ENCODE results near the gene PIGP. TPM values are rescaled to one million over a fixed set of nuclear protein-coding genes. Genes with fewer than 3 reads are reported as not detected.
A peak's percentile ranks its signal among the peaks of the same experiment; 100 is the strongest.

The PIGP gene
- total RNA-seq, 2 donors from 2014 or later, result 10.8 to 11.1 TPM

DNA sequence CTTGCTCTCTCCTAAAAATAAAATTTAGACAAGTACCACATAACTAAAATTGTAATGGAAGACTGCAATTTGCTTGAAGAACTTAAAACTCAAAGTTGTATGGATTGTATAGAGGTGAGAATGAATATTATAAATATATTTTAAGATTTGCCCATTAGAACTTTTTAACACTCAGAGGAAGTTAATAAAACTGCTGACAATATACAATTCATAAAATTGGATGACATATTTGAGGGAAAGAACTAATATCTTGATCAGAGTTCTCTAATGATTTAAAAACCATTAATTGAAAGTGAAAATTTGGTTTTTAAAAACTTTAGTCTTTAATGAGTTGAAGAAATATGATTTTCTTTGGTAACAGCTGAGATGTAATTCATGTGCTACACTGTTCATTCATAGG, 21.1 kb upstream of the PIGP start:
- Mint-ChIP-seq H3K36me3 (ENCODE audit: low read depth) (peaks cover 4% of the 10 kb centered on the region), H3K4me3 (no peak overlapping the region), H3K4me1 (peaks cover 2% of the 10 kb centered on the region), H3K27me3 (no peaks in the 10 kb centered on the region), H3K27ac (no peak overlapping the region)
- ATAC-seq (no peak), DNase-seq (no peak)
- H3K9me3 ChIP-seq (ENCODE audit: control insufficient read depth, low read length, poor library complexity, severe bottlenecking), result no peaks in the 10 kb centered on the region

DNA sequence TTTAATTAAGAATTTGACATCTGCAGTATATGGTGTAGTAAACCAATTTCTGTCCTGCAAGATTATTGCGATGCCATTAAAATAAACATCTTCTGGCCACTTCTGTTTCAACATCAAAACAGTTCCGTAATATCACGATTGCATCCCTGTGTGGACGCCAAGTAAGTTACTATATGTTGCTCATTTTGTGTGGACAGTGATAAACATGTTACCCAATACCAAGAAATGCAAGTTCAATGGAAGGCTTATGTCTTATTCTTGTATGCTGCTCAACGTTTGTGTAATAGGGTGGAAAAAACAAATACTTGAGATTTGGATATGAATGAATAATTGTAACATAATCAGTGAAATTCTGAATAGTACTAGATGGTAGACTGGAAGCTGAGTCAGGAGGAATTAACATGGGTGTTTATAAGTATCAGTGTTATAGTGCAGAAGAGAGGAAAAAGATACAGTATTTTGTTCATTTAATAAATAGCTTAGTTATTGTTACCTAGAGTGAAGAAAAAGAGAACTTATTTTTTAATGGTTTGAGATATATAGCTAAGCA, 15.4 kb upstream of the PIGP start:
- no peaks in the 10 kb centered on the region for H3K27me3 Mint-ChIP-seq

GRCh38 chr21:37087188-37087587, 14.3 kb upstream of the PIGP start:
- no peak overlapping the region for H3K27ac Mint-ChIP-seq
- H3K27me3 Mint-ChIP-seq, result no peaks in the 10 kb centered on the region
- H3K36me3 Mint-ChIP-seq (ENCODE audit: low read depth), result peaks cover 2% of the 10 kb centered on the region
- peaks cover 21% of the 10 kb centered on the region for H3K4me1 Mint-ChIP-seq
- DNase-seq (no peak), ATAC-seq (no peak)
- H3K9me3 ChIP-seq (ENCODE audit: control insufficient read depth, low read length, poor library complexity, severe bottlenecking), result no peaks in the 10 kb centered on the region
- no peak overlapping the region for H3K4me3 Mint-ChIP-seq

More for the DNA sequence above, 15.4 kb upstream of the PIGP start:
- H3K9me3 ChIP-seq (ENCODE audit: control insufficient read depth, low read length, poor library complexity, severe bottlenecking), result no peaks in the 10 kb centered on the region
- H3K4me3 Mint-ChIP-seq, result no peak overlapping the region
- peaks cover 12% of the 10 kb centered on the region for H3K4me1 Mint-ChIP-seq
- H3K27ac Mint-ChIP-seq, result no peak overlapping the region
- no peak for DNase-seq
- ATAC-seq, result no peak
- no peaks in the 10 kb centered on the region for H3K36me3 Mint-ChIP-seq (ENCODE audit: low read depth)

GRCh38 chr21:37085726-37086125, 12.9 kb upstream of the PIGP start:
- no peaks in the 10 kb centered on the region for H3K9me3 ChIP-seq (ENCODE audit: control insufficient read depth, low read length, poor library complexity, severe bottlenecking)
- Mint-ChIP-seq H3K4me1 (peaks cover 23% of the 10 kb centered on the region), H3K36me3 (ENCODE audit: low read depth) (peaks cover 2% of the 10 kb centered on the region), H3K4me3 (no peak overlapping the region), H3K27ac (no peak overlapping the region), H3K27me3 (no peaks in the 10 kb centered on the region)
- DNase-seq (no peak), ATAC-seq (no peak)

DNA sequence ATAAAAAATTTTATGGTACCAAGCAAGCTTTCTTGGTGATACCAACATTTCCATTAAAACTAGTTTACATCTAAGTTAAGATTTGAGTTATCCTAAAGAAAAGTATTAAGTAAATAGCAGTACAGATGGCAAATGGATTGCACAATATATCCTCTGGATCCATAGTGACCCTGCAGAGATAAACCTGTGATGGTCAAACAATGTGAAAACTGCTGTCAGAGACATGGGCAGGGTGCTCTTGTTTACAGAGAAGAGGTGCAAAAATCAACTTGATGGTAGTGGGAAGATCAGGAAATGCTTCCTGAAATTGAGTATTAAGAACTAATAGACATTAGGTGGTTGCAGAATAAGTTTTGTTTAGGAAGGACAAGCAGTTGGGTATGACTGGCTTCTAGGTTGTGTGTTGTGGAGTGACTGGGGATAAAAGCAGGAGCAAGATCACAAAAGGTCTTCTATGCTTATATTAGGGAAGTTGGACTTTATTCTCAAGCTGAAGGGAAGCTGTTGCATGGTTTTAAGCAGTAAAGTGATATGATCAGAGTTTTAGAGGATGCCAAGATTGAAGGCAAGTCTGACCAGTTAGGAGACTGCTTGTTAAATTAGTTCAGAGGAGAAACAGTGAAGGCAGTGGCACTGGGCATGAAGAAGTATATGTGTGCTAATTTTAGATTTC, 10.1 kb upstream of the PIGP start:
- H3K27ac Mint-ChIP-seq, result peak overlapping the region; percentile 78

DNA sequence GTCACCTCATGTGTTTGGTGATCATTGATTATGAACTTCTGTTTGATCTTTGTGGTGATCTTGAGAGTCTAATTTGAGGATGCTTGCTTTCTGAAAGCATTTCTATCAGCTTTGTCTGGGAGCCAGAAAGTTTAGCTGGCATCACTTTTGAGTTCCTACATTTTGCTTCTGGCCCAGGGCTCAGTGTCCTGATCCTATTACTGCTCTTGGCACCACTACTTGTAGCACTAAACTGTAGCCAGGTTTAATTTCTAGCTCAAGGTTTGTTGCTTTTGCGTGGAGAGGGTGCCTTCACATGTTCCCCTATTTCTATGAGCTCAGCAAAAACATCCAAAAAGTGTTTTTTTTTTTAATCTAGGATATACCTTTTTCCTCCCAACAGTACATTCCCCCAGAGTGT, 9.5 kb upstream of the PIGP start:
- Mint-ChIP-seq H3K27ac (no peak overlapping the region), H3K4me1 (peaks cover 33% of the 10 kb centered on the region), H3K4me3 (no peak overlapping the region), H3K36me3 (ENCODE audit: low read depth) (peaks cover 2% of the 10 kb centered on the region), H3K27me3 (no peaks in the 10 kb centered on the region)
- H3K9me3 ChIP-seq (ENCODE audit: control insufficient read depth, low read length, poor library complexity, severe bottlenecking), result no peaks in the 10 kb centered on the region
- ATAC-seq, result no peak
- no peak for DNase-seq

More for the DNA sequence above, 10.1 kb upstream of the PIGP start:
- ATAC-seq (no peak), DNase-seq (no peak)
- Mint-ChIP-seq H3K4me3 (no peak overlapping the region), H3K36me3 (ENCODE audit: low read depth) (peaks cover 2% of the 10 kb centered on the region), H3K27me3 (no peaks in the 10 kb centered on the region), H3K4me1 (peaks cover 27% of the 10 kb centered on the region)
- H3K9me3 ChIP-seq (ENCODE audit: control insufficient read depth, low read length, poor library complexity, severe bottlenecking), result no peaks in the 10 kb centered on the region

DNA sequence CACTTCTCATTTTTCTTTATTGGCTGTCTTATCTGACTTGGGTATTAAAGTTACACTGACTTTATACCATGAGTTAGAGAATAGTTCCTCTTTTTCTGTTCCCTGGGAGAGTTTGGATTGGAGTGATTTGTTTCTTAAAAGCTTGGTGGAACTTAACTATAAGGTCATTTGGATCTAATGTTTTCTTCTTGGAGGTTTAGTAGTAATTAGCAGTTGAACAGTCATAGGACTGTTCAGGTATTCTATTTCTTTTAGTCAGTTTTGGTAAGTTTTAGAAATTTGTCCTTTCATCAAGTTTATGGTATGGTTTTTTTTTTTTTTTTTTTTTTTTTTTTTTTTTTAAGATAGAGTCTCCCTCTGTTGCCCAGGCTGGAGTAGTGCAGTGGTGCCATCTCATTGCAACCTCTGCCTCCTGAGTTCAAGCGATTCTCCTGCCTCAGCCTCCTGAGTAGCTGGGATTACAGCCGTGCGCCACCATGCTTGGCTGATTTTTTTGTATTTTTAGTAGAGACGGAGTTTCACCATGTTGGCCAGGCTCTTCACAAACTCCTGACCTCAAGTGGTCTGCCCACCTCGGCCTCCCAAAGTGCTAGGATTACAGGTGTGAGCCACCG, 6.4 kb upstream of the PIGP start:
- Mint-ChIP-seq H3K27me3 (no peaks in the 10 kb centered on the region), H3K4me1 (peaks cover 36% of the 10 kb centered on the region), H3K27ac (no peak overlapping the region), H3K4me3 (no peak overlapping the region), H3K36me3 (ENCODE audit: low read depth) (peaks cover 2% of the 10 kb centered on the region)
- H3K9me3 ChIP-seq (ENCODE audit: control insufficient read depth, low read length, poor library complexity, severe bottlenecking), result no peaks in the 10 kb centered on the region
- ATAC-seq, result no peak
- no peak for DNase-seq

DNA sequence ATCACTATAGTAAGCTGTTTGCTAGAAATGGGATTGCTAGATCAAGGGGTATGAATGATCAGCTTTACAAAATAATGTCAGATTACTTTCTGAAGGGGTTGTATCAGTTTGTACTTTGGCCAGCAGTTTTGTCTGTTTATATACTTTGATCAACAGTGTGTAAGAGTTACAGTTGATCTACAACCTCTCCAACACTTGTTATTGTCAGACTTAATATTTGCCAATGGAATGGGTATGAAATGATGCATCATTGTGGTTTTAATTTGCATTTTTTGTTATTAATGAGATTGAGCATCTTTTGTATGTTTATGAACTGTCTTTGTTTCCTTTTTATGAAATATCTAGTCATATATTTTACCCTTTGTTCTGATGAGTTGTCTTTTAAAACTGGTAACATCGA, 4.5 kb upstream of the PIGP start:
- Mint-ChIP-seq H3K36me3 (ENCODE audit: low read depth) (no peaks in the 10 kb centered on the region), H3K27me3 (no peaks in the 10 kb centered on the region), H3K4me3 (no peak overlapping the region), H3K27ac (no peak overlapping the region), H3K4me1 (peaks cover 28% of the 10 kb centered on the region)
- H3K9me3 ChIP-seq (ENCODE audit: control insufficient read depth, low read length, poor library complexity, severe bottlenecking), result no peaks in the 10 kb centered on the region
- no peak for ATAC-seq
- DNase-seq, result no peak

DNA sequence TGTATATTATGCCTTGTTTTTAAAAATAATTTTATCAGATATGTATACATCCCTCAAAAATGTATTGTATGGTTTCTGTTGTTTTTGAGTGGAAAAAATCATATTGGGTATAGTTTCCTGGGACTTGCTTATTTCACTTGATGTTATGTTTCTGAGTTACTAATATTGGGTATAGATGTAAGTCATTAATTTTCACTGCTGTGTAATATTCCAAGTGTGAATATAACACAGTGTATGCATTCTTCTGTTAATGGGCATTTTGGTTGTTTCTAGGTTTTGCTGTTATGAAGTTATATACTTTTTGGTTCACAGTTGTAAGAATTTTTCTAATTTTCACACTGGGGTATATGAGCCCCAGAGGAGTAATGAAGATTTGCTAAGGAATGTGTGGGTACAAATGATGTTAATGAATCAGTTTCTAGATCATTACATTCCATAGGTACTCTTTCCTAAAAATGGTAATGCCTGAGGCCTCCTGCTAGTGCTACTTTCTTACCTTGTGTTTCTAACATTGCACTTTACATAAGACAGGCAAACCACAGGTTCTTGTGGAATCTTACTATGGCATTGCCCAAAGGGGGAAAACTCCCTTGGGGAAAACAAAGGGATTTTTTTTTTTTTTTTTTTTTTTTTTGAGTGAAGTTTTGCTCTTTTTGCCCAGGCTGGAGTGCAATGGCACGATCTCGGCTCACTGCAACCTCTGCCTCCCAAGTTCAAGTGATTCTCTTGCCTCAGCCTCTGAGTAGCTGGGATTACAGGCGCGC, 3.4 kb upstream of the PIGP start:
- H3K9me3 ChIP-seq (ENCODE audit: control insufficient read depth, low read length, poor library complexity, severe bottlenecking), result no peaks in the 10 kb centered on the region
- Mint-ChIP-seq H3K4me3 (no peak overlapping the region), H3K27me3 (no peaks in the 10 kb centered on the region), H3K27ac (no peak overlapping the region), H3K4me1 (peaks cover 32% of the 10 kb centered on the region), H3K36me3 (ENCODE audit: low read depth) (no peaks in the 10 kb centered on the region)
- DNase-seq (no peak), ATAC-seq (no peak)

GRCh38 chr21:37075214-37075770, 2.4 kb upstream of the PIGP start:
- Mint-ChIP-seq H3K36me3 (ENCODE audit: low read depth) (no peaks in the 10 kb centered on the region), H3K4me3 (peak overlapping the region; percentile 21), H3K4me1 (peaks cover 32% of the 10 kb centered on the region), H3K27ac (no peak overlapping the region), H3K27me3 (no peaks in the 10 kb centered on the region)
- ATAC-seq (no peak), DNase-seq (no peak)
- no peaks in the 10 kb centered on the region for H3K9me3 ChIP-seq (ENCODE audit: control insufficient read depth, low read length, poor library complexity, severe bottlenecking)

DNA sequence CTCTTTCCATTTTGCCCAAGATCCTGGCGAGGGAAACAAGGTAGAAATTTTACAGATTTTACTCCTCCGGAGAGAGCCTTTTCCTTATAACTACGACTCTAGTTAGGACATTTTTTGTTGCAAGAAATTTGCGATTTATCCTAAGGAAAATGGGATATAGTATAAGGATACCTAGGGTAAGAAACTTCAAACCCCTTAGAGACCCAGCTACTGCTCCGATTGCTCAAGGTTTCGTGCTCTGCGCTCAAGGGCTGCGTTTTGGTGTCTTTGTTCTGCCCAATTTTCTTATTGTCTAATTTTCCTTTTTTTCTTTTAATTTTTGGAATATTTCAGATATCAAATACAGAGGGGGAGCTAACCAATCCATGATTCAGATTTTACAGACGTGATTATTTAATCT, 1.7 kb upstream of the PIGP start:
- ATAC-seq, result no peak
- peak overlapping the region; percentile 97 for H3K27ac Mint-ChIP-seq
- no peaks in the 10 kb centered on the region for H3K9me3 ChIP-seq (ENCODE audit: control insufficient read depth, low read length, poor library complexity, severe bottlenecking)
- peaks cover 3% of the 10 kb centered on the region for H3K36me3 Mint-ChIP-seq (ENCODE audit: low read depth)
- H3K4me3 Mint-ChIP-seq, result peak overlapping the region; percentile 96
- no peak for DNase-seq
- H3K27me3 Mint-ChIP-seq, result no peaks in the 10 kb centered on the region
- peaks cover 34% of the 10 kb centered on the region for H3K4me1 Mint-ChIP-seq

DNA sequence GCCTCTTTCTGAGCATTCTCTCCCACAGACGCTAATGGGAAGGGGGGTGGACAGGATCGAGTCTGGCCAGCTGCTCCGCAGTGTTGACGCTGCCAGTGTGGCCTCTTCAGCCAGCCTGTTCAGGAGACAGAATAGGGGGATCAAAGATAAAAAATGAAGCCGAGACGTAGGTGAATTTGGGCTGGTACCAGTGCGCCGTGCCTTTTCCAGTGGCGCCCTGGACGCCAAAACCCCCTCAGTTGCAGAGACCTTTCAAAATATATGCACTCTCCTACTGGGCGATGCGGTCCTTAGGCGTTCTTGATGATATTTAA, 1.3 kb upstream of the PIGP start:
- no peak for ATAC-seq
- H3K4me1 Mint-ChIP-seq, result peaks cover 34% of the 10 kb centered on the region
- H3K9me3 ChIP-seq (ENCODE audit: control insufficient read depth, low read length, poor library complexity, severe bottlenecking), result no peaks in the 10 kb centered on the region
- H3K36me3 Mint-ChIP-seq (ENCODE audit: low read depth), result peaks cover 3% of the 10 kb centered on the region
- H3K4me3 Mint-ChIP-seq, result peak overlapping the region; percentile 96
- H3K27ac Mint-ChIP-seq, result peak overlapping the region; percentile 97
- no peak for DNase-seq
- H3K27me3 Mint-ChIP-seq, result no peaks in the 10 kb centered on the region
